ENCODE data around the gene MYCL. TPM values are rescaled to one million over a fixed set of nuclear protein-coding genes. Genes with fewer than 3 reads are reported as not detected.

MYCL gene
- polyA plus RNA-seq, 3 donors = 24.8 to 84.0 (median 74.7) TPM

GRCh38 chr1:39890880-39891279, 10.8 kb downstream of the MYCL start:
- Histone ChIP-seq H3K4me3 (replicated peaks in 1 of 3; ENCODE audit: low read depth in 2 of 3, low read length in 3 of 3) (peak overlapping the region in 1 of 3 experiments; percentile 20), H3K27ac (ENCODE audit: low read depth in 1 of 2, low read length in 2 of 2) (peak overlapping the region; percentile 76 to 82), H3K36me3 (replicated peaks in 1 of 2; ENCODE audit: control insufficient read depth in 1 of 2, insufficient read depth in 2 of 2, low read length in 2 of 2) (peaks cover 8 to 10% of the 10 kb centered on the region in 2 donors), H3K27me3 (ENCODE audit: control insufficient read depth in 2 of 2, insufficient read depth in 2 of 2, low read length in 2 of 2) (no peaks in the 10 kb centered on the region), H3K4me2 (replicated peaks; ENCODE audit: extremely low read depth, low read length, poor library complexity, severe bottlenecking) (peak overlapping the region; percentile 45), H3K9ac (ENCODE audit: insufficient read depth, low read length, poor library complexity, severe bottlenecking) (no peak overlapping the region), H3K4me1 (ENCODE audit: control insufficient read depth in 1 of 2, insufficient read depth in 2 of 2, low read length in 2 of 2) (peaks cover 74 to 78% of the 10 kb centered on the region in 2 donors), H4K20me1 (ENCODE audit: insufficient read depth, low read length) (peaks cover 21% of the 10 kb centered on the region), H3K79me2 (ENCODE audit: insufficient read depth, low read length) (peaks cover 24% of the 10 kb centered on the region), H2AFZ (ENCODE audit: insufficient read depth, low read depth, low read length, poor library complexity, severe bottlenecking) (no peak overlapping the region), H3K9me3 (replicated peaks in 1 of 2; ENCODE audit: control insufficient read depth in 1 of 2, insufficient read depth in 1 of 2, low read length in 2 of 2) (no peaks in the 10 kb centered on the region)
- H3K27ac Mint-ChIP-seq = peak overlapping the region; percentile 83 to 95 (median 92)
- H3K36me3 Mint-ChIP-seq = peaks cover 11 to 15% of the 10 kb centered on the region in 2 donors
- peaks cover 67% of the 10 kb centered on the region for H3K4me1 Mint-ChIP-seq
- WGBS (ENCODE audit: insufficient coverage) = no CpG with 5 or more reads among the region's 1 CpG
- no peak for DNase-seq
- TF ChIP-seq CTCF (IDR thresholded peaks at IDR 0.05) = no peak
- peak overlapping the region in 1 of 2 donors; percentile 44 for H3K4me3 Mint-ChIP-seq
- H3K9me3 Mint-ChIP-seq = no peaks in the 10 kb centered on the region
- intact Hi-C loops (cut with micrococcal nuclease) = no loop called here
- peaks cover 0 to 3% (median 0%) of the 10 kb centered on the region in 3 donors for H3K27me3 Mint-ChIP-seq (ENCODE audit: low read depth in 3 of 3)

- H3K4me2 ChIP-seq (replicated peaks; ENCODE audit: extremely low read depth, low read length, poor library complexity, severe bottlenecking) = peak overlapping the region; percentile 45
Observed at GRCh38 chr1:39890273-39890672, 11.4 kb downstream of the MYCL start.

More at GRCh38 chr1:39890273-39890672, 11.4 kb downstream of the MYCL start:
- no peaks in the 10 kb centered on the region for H3K9me3 Mint-ChIP-seq
- peaks cover 18% of the 10 kb centered on the region for H3K79me2 ChIP-seq (ENCODE audit: insufficient read depth, low read length)
- peaks cover 68 to 72% of the 10 kb centered on the region in 2 donors for H3K4me1 ChIP-seq (ENCODE audit: control insufficient read depth in 1 of 2, insufficient read depth in 2 of 2, low read length in 2 of 2)
- DNase-seq = peak; percentile 80 to 86 (median 83)
- H3K27ac Mint-ChIP-seq = peak overlapping the region; percentile 83 to 95 (median 92)
- H3K36me3 Mint-ChIP-seq = peaks cover 7 to 8% of the 10 kb centered on the region in 2 donors
- H3K4me1 Mint-ChIP-seq = peaks cover 61% of the 10 kb centered on the region
- peaks cover 3 to 5% of the 10 kb centered on the region in 2 donors for H3K36me3 ChIP-seq (replicated peaks in 1 of 2; ENCODE audit: control insufficient read depth in 1 of 2, insufficient read depth in 2 of 2, low read length in 2 of 2)
- H3K4me3 ChIP-seq (replicated peaks in 1 of 3; ENCODE audit: low read depth in 2 of 3, low read length in 3 of 3) = peak overlapping the region in 1 of 3 experiments; percentile 20
- no peak overlapping the region for H2AFZ ChIP-seq (ENCODE audit: insufficient read depth, low read depth, low read length, poor library complexity, severe bottlenecking)
- no peak for TF ChIP-seq CTCF (IDR thresholded peaks at IDR 0.05)
- no peaks in the 10 kb centered on the region for H3K9me3 ChIP-seq (replicated peaks in 1 of 2; ENCODE audit: control insufficient read depth in 1 of 2, insufficient read depth in 1 of 2, low read length in 2 of 2)
- H4K20me1 ChIP-seq (ENCODE audit: insufficient read depth, low read length) = peaks cover 15% of the 10 kb centered on the region
- H3K27me3 ChIP-seq (ENCODE audit: control insufficient read depth in 2 of 2, insufficient read depth in 2 of 2, low read length in 2 of 2) = no peaks in the 10 kb centered on the region
- H3K27me3 Mint-ChIP-seq (ENCODE audit: low read depth in 3 of 3) = peaks cover 0 to 3% (median 0%) of the 10 kb centered on the region in 3 donors
- peak overlapping the region; percentile 58 to 82 for H3K27ac ChIP-seq (ENCODE audit: low read depth in 1 of 2, low read length in 2 of 2)
- H3K9ac ChIP-seq (ENCODE audit: insufficient read depth, low read length, poor library complexity, severe bottlenecking) = no peak overlapping the region
- intact Hi-C loops (cut with micrococcal nuclease) = no loop called here
- H3K4me3 Mint-ChIP-seq = peak overlapping the region in 1 of 2 donors; percentile 44
